NCI-H146 treated with DMSO at 0.1 percent for 48 hours (cell line): ENCODE measurements around the gene KRT71.

ENCODE experiments used
- DNase-seq: peaks from one replicate; lab custom pipeline; 2025; ENCODE audit not compliant: unreplicated experiment; lab: John Stamatoyannopoulos, UW

KRT71 gene

GRCh38 chr12:52539821-52540173, 13.1 kb downstream of the KRT71 start:
- DNase-seq: no peak

- peak; percentile 16 for DNase-seq
Measured at GRCh38 chr12:52539083-52539820, 13.7 kb downstream of the KRT71 start.

DNA sequence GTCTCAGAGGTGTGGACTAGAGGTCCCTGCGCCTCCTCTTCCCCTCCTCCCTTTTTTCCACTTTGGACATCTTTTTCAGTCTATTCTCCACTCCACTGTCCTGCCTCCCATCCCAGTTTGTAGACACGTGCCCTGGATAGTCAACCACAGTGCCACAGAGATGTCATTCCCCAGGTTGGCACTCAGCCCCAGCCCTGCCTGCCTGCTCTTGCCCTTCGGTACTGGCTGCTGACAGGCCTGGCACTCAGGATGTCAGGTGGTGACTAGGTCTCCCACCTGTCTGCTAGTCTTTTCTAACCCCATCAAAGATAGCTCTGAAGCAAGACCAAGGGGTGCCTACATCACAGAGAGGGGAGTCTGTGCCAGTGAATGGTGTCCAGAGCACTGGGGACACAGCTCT, 15.8 kb downstream of the KRT71 start:
- no peak for DNase-seq

- no peak for DNase-seq
Measured at GRCh38 chr12:52535574-52535973, 17.4 kb downstream of the KRT71 start.

DNA sequence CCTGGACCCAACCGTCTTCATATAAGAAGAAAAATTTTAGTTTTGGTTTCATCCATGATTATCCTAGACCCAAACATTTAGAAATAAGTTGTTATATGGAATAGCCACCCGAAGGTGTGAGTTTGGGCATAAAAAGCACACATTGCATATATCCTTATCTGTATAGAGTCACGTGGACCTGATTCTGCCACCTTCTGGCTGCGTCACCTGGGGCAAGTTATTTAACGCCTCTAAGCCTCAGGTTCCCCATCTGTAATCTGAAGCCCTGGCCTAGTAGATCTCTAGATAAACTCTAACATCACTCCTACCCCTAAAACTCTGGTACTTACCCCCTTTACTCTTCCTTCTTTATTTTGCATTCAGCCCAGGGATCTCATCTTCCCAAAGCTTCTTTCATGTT, 18.5 kb downstream of the KRT71 start:
- no peak for DNase-seq

GRCh38 chr12:52533686-52534470, 19.1 kb downstream of the KRT71 start:
- DNase-seq: no peak

- DNase-seq: no peak
Measured at GRCh38 chr12:52532636-52533035, 20.3 kb downstream of the KRT71 start.

- no peak for DNase-seq
Measured at GRCh38 chr12:52531566-52532300, 21.2 kb downstream of the KRT71 start.

DNA sequence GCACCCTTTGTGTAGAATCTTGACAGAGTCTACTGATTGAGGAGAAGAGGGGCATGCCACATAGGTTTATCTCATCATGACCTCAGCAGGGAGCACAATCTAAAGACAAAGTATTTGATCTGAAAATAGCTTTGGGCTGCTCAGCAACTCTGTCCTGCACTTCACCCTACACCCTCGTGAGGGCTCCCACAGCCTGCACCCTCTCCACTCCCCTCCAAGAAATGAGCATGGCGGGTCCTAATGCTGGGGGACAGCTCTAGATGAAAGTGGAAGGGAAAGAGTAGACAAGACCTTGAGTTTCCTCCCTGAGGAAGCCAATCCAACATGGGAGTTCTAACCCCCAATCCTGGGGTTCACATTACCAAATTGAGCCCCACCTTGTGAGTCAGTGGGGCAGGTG, 22.0 kb downstream of the KRT71 start:
- no peak for DNase-seq

- DNase-seq: no peak
Measured at GRCh38 chr12:52530366-52530765, 22.6 kb downstream of the KRT71 start.

- no peak for DNase-seq
Measured at GRCh38 chr12:52529846-52530245, 23.1 kb downstream of the KRT71 start.

- no peak for DNase-seq
Measured at GRCh38 chr12:52529417-52529816, 23.5 kb downstream of the KRT71 start.

GRCh38 chr12:52528641-52529143, 24.3 kb downstream of the KRT71 start:
- DNase-seq: no peak

DNA sequence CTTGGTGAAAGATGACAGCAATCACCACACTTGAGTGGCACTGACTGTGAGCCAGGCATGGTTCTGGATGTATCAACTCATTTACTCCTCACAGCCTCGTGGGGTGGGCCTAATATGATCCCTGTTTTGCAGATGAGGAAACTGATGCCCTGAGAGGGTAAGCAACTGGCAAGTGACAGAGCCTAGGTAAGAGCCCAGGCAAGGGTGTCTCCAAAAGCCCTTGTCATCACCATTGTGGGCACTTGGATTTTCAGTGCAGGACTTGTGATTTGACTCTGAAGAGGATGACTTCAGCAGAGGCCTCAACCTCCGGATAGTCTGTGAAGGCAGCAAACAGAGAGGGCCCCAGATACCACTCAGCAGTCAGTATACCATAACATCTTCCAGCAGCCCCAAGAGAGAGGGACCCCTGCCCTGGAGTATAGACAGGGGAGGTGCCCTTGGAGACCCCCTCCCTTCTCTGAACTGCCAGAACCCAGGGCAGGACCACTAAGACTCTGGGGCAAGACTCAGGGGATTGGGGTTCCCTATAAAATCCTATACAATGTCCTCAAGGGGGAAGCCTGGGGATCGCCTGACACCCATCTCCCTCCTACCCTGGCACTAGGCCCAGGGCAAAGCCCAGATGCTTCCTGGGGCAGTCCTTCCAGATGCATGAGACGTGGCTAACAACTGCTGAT, 25.7 kb downstream of the KRT71 start:
- DNase-seq: no peak

- no peak for DNase-seq
Measured at GRCh38 chr12:52526511-52526951, 26.4 kb downstream of the KRT71 start.

GRCh38 chr12:52525661-52526499, 27.1 kb downstream of the KRT71 start:
- DNase-seq: no peak

- DNase-seq: no peak
Measured at GRCh38 chr12:52524898-52525591, 27.9 kb downstream of the KRT71 start.

GRCh38 chr12:52524241-52524897, 28.6 kb downstream of the KRT71 start:
- DNase-seq: no peak

GRCh38 chr12:52523824-52524223, 29.1 kb downstream of the KRT71 start:
- no peak for DNase-seq
